Measurements from ENCODE around the gene AMPD3. TPM values are rescaled to one million over a fixed set of nuclear protein-coding genes. Genes with fewer than 3 reads are reported as not detected.

AMPD3 gene
- total RNA-seq, 4 donors from 2014 or later = 104 to 185 (median 112) TPM

GRCh38 chr11:10447445-10447844 is 7.6 kb upstream of the AMPD3 start:
- in situ Hi-C loops (cut with MboI; ENCODE audit: low sequenced_read_pairs in 4 of 4) = no loop called here
- no peak overlapping the region for H3K27ac ChIP-seq

GRCh38 chr11:10450462-10451425 is 4.3 kb upstream of the AMPD3 start:
- peak in 1 of 2 donors; percentile 27 for TF ChIP-seq POLR2A (IDR thresholded peaks at IDR 0.05)
- peak; percentile 8 to 61 (median 45) for TF ChIP-seq CTCF (IDR thresholded peaks at IDR 0.05 in 4 of 5, conservative IDR thresholded peaks at IDR 0.05 in 1 of 5)
- peak in 1 of 2 donors; percentile 13 for ATAC-seq
- Histone ChIP-seq H3K27ac (peak overlapping the region; percentile 47 to 100 (median 68)), H3K27me3 (no peaks in the 10 kb centered on the region), H3K4me3 (peak overlapping the region; percentile 47 to 64 (median 55)), H3K4me1 (peaks cover 18 to 22% of the 10 kb centered on the region in 2 donors), H3K9me3 (no peaks in the 10 kb centered on the region), H3K36me3 (no peaks in the 10 kb centered on the region)
- intact Hi-C loops (cut with DNase I; ENCODE audit: low total_unique reads) = no loop called here
- in situ Hi-C loops (cut with MboI; ENCODE audit: low sequenced_read_pairs in 4 of 4) = no loop called here
- peak in 1 of 2 donors; percentile 55 for DNase-seq

More at GRCh38 chr11:10447445-10447844, 7.6 kb upstream of the AMPD3 start:
- no peak for TF ChIP-seq POLR2A (IDR thresholded peaks at IDR 0.05)
- no peak for TF ChIP-seq CTCF (IDR thresholded peaks at IDR 0.05 in 4 of 5, conservative IDR thresholded peaks at IDR 0.05 in 1 of 5)
- Histone ChIP-seq H3K27me3 (no peaks in the 10 kb centered on the region), H3K4me1 (peaks cover 7 to 12% of the 10 kb centered on the region in 2 donors), H3K36me3 (no peaks in the 10 kb centered on the region), H3K9me3 (no peaks in the 10 kb centered on the region), H3K4me3 (no peak overlapping the region)
- no peak for DNase-seq
- intact Hi-C loops (cut with DNase I; ENCODE audit: low total_unique reads) = no loop called here
- ATAC-seq = no peak

- Histone ChIP-seq H3K36me3 (no peaks in the 10 kb centered on the region), H3K4me3 (peak overlapping the region in 3 of 4 donors; percentile 47 to 64 (median 61)), H3K27me3 (no peaks in the 10 kb centered on the region), H3K4me1 (peaks cover 22 to 24% of the 10 kb centered on the region in 2 donors), H3K27ac (peak overlapping the region; percentile 47 to 100 (median 68)), H3K9me3 (no peaks in the 10 kb centered on the region)
- no peak for ATAC-seq
- no peak for DNase-seq
- TF ChIP-seq POLR2A (IDR thresholded peaks at IDR 0.05) (no peak), CTCF (IDR thresholded peaks at IDR 0.05 in 4 of 5, conservative IDR thresholded peaks at IDR 0.05 in 1 of 5) (no peak)
- intact Hi-C loops (cut with DNase I; ENCODE audit: low total_unique reads) (no loop called here), in situ Hi-C loops (cut with MboI; ENCODE audit: low sequenced_read_pairs in 4 of 4) (no loop called here)
These were observed 3.5 kb upstream of the AMPD3 start for GRCh38 chr11:10451426-10452116.

GRCh38 chr11:10452211-10452767 is 2.8 kb upstream of the AMPD3 start:
- Histone ChIP-seq H3K4me1 (peaks cover 24 to 31% of the 10 kb centered on the region in 2 donors), H3K4me3 (no peak overlapping the region), H3K9me3 (no peaks in the 10 kb centered on the region), H3K36me3 (peaks cover 0 to 3% of the 10 kb centered on the region in 2 donors), H3K27me3 (no peaks in the 10 kb centered on the region), H3K27ac (peak overlapping the region in 3 of 4 donors; percentile 68 to 100 (median 69))
- DNase-seq = no peak
- TF ChIP-seq POLR2A (IDR thresholded peaks at IDR 0.05) (no peak), CTCF (IDR thresholded peaks at IDR 0.05 in 4 of 5, conservative IDR thresholded peaks at IDR 0.05 in 1 of 5) (no peak)
- in situ Hi-C loops (cut with MboI; ENCODE audit: low sequenced_read_pairs in 4 of 4) (no loop called here), intact Hi-C loops (cut with DNase I; ENCODE audit: low total_unique reads) (no loop called here)
- ATAC-seq = no peak
